Activated CD4-positive, alpha-beta T cell treated with anti-CD3 and anti-CD28 coated beads, Interleukin-2, amount 10 ng/mL, durations not matched to agents 7 days and 5 days (primary cell): Measurements from ENCODE around the gene TNNI2. TPM values are rescaled to one million over a fixed set of nuclear protein-coding genes. Genes with fewer than 3 reads are reported as not detected.

Experiments
- CTCF ChIA-PET: fragments of 350-600 bp; sonication (Branson Sonifier 250); formaldehyde crosslinking; loops from one replicate; lab custom pipeline; 2021; ENCODE audit warnings: antibody characterized with exemption; lab: Charles Lee
- POLR2A ChIA-PET: fragments of 350-600 bp; sonication (Branson Sonifier 250); formaldehyde crosslinking; loops from one replicate; lab custom pipeline; 2021; ENCODE audit warnings: antibody characterized with exemption; lab: Charles Lee
- DNase-seq: peaks from one replicate; pipeline ENCODE4 v3.0.0-alpha.2; 2020
- H3K27ac Mint-ChIP-seq: one replicate; pipeline ENCODE4 v1.8.0; 2021; ENCODE audit warnings: mild to moderate bottlenecking, moderate library complexity, mixed read lengths
- H3K27me3 Mint-ChIP-seq: one replicate; pipeline ENCODE4 v1.8.0; 2021; ENCODE audit warnings: mixed read lengths
- H3K36me3 Mint-ChIP-seq: one replicate; pipeline ENCODE4 v1.8.0; 2021; ENCODE audit warnings: low read depth, mixed read lengths
- H3K4me1 Mint-ChIP-seq: one replicate; pipeline ENCODE4 v1.8.0; 2021; ENCODE audit warnings: mixed read lengths
- H3K4me3 Mint-ChIP-seq: one replicate; pipeline ENCODE4 v1.8.0; 2021; ENCODE audit warnings: mild to moderate bottlenecking, moderate library complexity, mixed read lengths
- H3K9me3 Mint-ChIP-seq: one replicate; pipeline ENCODE4 v1.8.0; 2021; ENCODE audit warnings: mixed read lengths
- total RNA-seq, 2 experiments: library from RNA; stranded (reverse); gene quantifications; one replicate each; pipeline ENCODE4 v1.2.3, GENCODE V29; 2021

TNNI2 gene
- total RNA-seq, 2 experiments from 2014 or later = not detected

- Mint-ChIP-seq H3K27ac (no peak overlapping the region), H3K4me3 (no peak overlapping the region), H3K36me3 (no peaks in the 10 kb centered on the region), H3K27me3 (no peaks in the 10 kb centered on the region), H3K9me3 (no peaks in the 10 kb centered on the region), H3K4me1 (peaks cover 15% of the 10 kb centered on the region)
- CTCF ChIA-PET = interaction anchor here (1.0 kb wide), 1 partner anchor 10 kb away, joined by 6 read pairs; no protein-coding TSS in a partner anchor
- DNase-seq = no peak
- POLR2A ChIA-PET = no interaction called here
Measured at GRCh38 chr11:1838077-1838425, 730 bp upstream of the TNNI2 start.

- peak overlapping the region; percentile 74 for H3K27ac Mint-ChIP-seq
- POLR2A ChIA-PET = no interaction called here
Measured at GRCh38 chr11:1839204-1839923, 583 bp downstream of the TNNI2 start.

GRCh38 chr11:1839924-1840779 lies 1.4 kb downstream of the TNNI2 start:
- DNase-seq = no peak
- H3K27me3 Mint-ChIP-seq = no peaks in the 10 kb centered on the region
- no peak overlapping the region for H3K4me3 Mint-ChIP-seq
- no peaks in the 10 kb centered on the region for H3K9me3 Mint-ChIP-seq
- peaks cover 36% of the 10 kb centered on the region for H3K4me1 Mint-ChIP-seq
- CTCF ChIA-PET = no interaction called here
- no peaks in the 10 kb centered on the region for H3K36me3 Mint-ChIP-seq
- H3K27ac Mint-ChIP-seq = peak overlapping the region; percentile 74
- POLR2A ChIA-PET = no interaction called here

More at GRCh38 chr11:1839204-1839923, 583 bp downstream of the TNNI2 start:
- Mint-ChIP-seq H3K9me3 (no peaks in the 10 kb centered on the region), H3K36me3 (no peaks in the 10 kb centered on the region), H3K27me3 (no peaks in the 10 kb centered on the region), H3K4me1 (peaks cover 28% of the 10 kb centered on the region), H3K4me3 (no peak overlapping the region)
- no peak for DNase-seq
- CTCF ChIA-PET = no interaction called here

GRCh38 chr11:1840780-1841480 lies 2.1 kb downstream of the TNNI2 start:
- no peaks in the 10 kb centered on the region for H3K27me3 Mint-ChIP-seq
- peaks cover 44% of the 10 kb centered on the region for H3K4me1 Mint-ChIP-seq
- CTCF ChIA-PET = interaction anchor here (1.0 to 2.0 kb wide), 2 partner anchors 10 to 147 kb away, joined by 3 to 6 read pairs; no protein-coding TSS in a partner anchor
- no peaks in the 10 kb centered on the region for H3K36me3 Mint-ChIP-seq
- POLR2A ChIA-PET = no interaction called here
- DNase-seq = no peak
- no peak overlapping the region for H3K4me3 Mint-ChIP-seq
- H3K27ac Mint-ChIP-seq = peak overlapping the region; percentile 2
- H3K9me3 Mint-ChIP-seq = no peaks in the 10 kb centered on the region

- H3K4me1 Mint-ChIP-seq = peaks cover 51% of the 10 kb centered on the region
- POLR2A ChIA-PET = no interaction called here
- H3K9me3 Mint-ChIP-seq = no peaks in the 10 kb centered on the region
- no peak overlapping the region for H3K4me3 Mint-ChIP-seq
- H3K36me3 Mint-ChIP-seq = no peaks in the 10 kb centered on the region
- no peaks in the 10 kb centered on the region for H3K27me3 Mint-ChIP-seq
- no peak for DNase-seq
- CTCF ChIA-PET = interaction anchor here (1.0 to 2.0 kb wide), 2 partner anchors 9 to 148 kb away, joined by 3 to 6 read pairs; no protein-coding TSS in a partner anchor
- H3K27ac Mint-ChIP-seq = no peak overlapping the region
Measured at GRCh38 chr11:1841511-1842148, 2.8 kb downstream of the TNNI2 start.

GRCh38 chr11:1842149-1843097 lies 3.6 kb downstream of the TNNI2 start:
- Mint-ChIP-seq H3K4me3 (no peak overlapping the region), H3K27ac (peak overlapping the region; percentile 90), H3K4me1 (peaks cover 56% of the 10 kb centered on the region), H3K27me3 (no peaks in the 10 kb centered on the region), H3K36me3 (no peaks in the 10 kb centered on the region), H3K9me3 (no peaks in the 10 kb centered on the region)
- DNase-seq = no peak
- ChIA-PET CTCF (interaction anchor here (1.1 to 2.0 kb wide), 2 partner anchors 148 to 159 kb away, joined by 3 to 6 read pairs; no protein-coding TSS in a partner anchor), POLR2A (no interaction called here)

GRCh38 chr11:1843098-1843473 lies 4.3 kb downstream of the TNNI2 start:
- no peaks in the 10 kb centered on the region for H3K36me3 Mint-ChIP-seq
- H3K27ac Mint-ChIP-seq = peak overlapping the region; percentile 90
- no peaks in the 10 kb centered on the region for H3K9me3 Mint-ChIP-seq
- no peaks in the 10 kb centered on the region for H3K27me3 Mint-ChIP-seq
- peak overlapping the region; percentile 16 for H3K4me3 Mint-ChIP-seq
- CTCF ChIA-PET = interaction anchor here (1.1 to 2.0 kb wide), 2 partner anchors 149 to 159 kb away, joined by 3 to 6 read pairs; no protein-coding TSS in a partner anchor
- no peak for DNase-seq
- H3K4me1 Mint-ChIP-seq = peaks cover 57% of the 10 kb centered on the region
- POLR2A ChIA-PET = no interaction called here

GRCh38 chr11:1843796-1844195 lies 5.0 kb downstream of the TNNI2 start:
- POLR2A ChIA-PET = no interaction called here
- Mint-ChIP-seq H3K9me3 (no peaks in the 10 kb centered on the region), H3K27me3 (no peaks in the 10 kb centered on the region), H3K4me3 (peak overlapping the region; percentile 49), H3K4me1 (peaks cover 64% of the 10 kb centered on the region), H3K27ac (peak overlapping the region; percentile 90), H3K36me3 (no peaks in the 10 kb centered on the region)
- CTCF ChIA-PET = interaction anchor here (1.1 kb wide), 1 partner anchor 158 kb away, joined by 3 read pairs; no protein-coding TSS in a partner anchor
- DNase-seq = no peak

- H3K4me1 Mint-ChIP-seq = peaks cover 69% of the 10 kb centered on the region
- POLR2A ChIA-PET = no interaction called here
- no peaks in the 10 kb centered on the region for H3K9me3 Mint-ChIP-seq
Measured at GRCh38 chr11:1844221-1845094, 5.7 kb downstream of the TNNI2 start.

GRCh38 chr11:1845095-1845429 lies 6.3 kb downstream of the TNNI2 start:
- ChIA-PET CTCF (no interaction called here), POLR2A (no interaction called here)
- Mint-ChIP-seq H3K9me3 (no peaks in the 10 kb centered on the region), H3K27me3 (no peaks in the 10 kb centered on the region), H3K4me1 (peaks cover 69% of the 10 kb centered on the region), H3K36me3 (no peaks in the 10 kb centered on the region), H3K4me3 (peak overlapping the region; percentile 62), H3K27ac (peak overlapping the region; percentile 90)
- no peak for DNase-seq

More at GRCh38 chr11:1844221-1845094, 5.7 kb downstream of the TNNI2 start:
- peak overlapping the region; percentile 90 for H3K27ac Mint-ChIP-seq
- DNase-seq = peak; percentile 45
- peak overlapping the region; percentile 62 for H3K4me3 Mint-ChIP-seq
- no peaks in the 10 kb centered on the region for H3K27me3 Mint-ChIP-seq
- no peaks in the 10 kb centered on the region for H3K36me3 Mint-ChIP-seq
- CTCF ChIA-PET = no interaction called here
